ENCODE measurements around the gene CHST2. TPM values are rescaled to one million over a fixed set of nuclear protein-coding genes. Genes with fewer than 3 reads are reported as not detected.

Gene CHST2
- total RNA-seq, 4 donors from 2014 or later, result 4.1 to 18.9 (median 12.3) TPM

DNA sequence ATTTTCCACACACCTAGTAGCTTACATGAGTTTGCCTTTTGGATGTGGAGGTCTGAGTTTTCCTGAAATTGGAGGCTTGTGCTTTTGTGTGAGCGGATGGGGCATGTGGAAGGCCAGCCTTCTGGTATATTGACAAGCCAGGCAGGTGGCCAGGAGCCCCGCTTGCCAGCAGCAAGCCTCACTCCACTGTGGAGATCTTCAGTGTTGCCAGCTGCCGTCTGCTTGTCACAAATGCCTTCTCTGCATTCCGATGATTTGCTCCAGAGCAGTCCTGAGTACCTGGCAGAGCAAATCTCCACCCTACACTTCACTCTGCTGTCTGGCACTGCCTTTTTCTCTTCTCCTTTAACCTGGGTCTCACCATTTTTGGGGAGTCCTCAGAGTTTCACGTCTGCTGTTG, 29.1 kb upstream of the CHST2 start:
- DNase-seq (ENCODE audit: low spot score) (no peak), ATAC-seq (ENCODE audit: low FRiP score) (no peak)
- TF ChIP-seq, protein P1, sequence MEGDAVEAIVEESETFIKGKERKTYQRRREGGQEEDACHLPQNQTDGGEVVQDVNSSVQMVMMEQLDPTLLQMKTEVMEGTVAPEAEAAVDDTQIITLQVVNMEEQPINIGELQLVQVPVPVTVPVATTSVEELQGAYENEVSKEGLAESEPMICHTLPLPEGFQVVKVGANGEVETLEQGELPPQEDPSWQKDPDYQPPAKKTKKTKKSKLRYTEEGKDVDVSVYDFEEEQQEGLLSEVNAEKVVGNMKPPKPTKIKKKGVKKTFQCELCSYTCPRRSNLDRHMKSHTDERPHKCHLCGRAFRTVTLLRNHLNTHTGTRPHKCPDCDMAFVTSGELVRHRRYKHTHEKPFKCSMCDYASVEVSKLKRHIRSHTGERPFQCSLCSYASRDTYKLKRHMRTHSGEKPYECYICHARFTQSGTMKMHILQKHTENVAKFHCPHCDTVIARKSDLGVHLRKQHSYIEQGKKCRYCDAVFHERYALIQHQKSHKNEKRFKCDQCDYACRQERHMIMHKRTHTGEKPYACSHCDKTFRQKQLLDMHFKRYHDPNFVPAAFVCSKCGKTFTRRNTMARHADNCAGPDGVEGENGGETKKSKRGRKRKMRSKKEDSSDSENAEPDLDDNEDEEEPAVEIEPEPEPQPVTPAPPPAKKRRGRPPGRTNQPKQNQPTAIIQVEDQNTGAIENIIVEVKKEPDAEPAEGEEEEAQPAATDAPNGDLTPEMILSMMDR (IDR thresholded peaks at IDR 0.05), result no peak

DNA sequence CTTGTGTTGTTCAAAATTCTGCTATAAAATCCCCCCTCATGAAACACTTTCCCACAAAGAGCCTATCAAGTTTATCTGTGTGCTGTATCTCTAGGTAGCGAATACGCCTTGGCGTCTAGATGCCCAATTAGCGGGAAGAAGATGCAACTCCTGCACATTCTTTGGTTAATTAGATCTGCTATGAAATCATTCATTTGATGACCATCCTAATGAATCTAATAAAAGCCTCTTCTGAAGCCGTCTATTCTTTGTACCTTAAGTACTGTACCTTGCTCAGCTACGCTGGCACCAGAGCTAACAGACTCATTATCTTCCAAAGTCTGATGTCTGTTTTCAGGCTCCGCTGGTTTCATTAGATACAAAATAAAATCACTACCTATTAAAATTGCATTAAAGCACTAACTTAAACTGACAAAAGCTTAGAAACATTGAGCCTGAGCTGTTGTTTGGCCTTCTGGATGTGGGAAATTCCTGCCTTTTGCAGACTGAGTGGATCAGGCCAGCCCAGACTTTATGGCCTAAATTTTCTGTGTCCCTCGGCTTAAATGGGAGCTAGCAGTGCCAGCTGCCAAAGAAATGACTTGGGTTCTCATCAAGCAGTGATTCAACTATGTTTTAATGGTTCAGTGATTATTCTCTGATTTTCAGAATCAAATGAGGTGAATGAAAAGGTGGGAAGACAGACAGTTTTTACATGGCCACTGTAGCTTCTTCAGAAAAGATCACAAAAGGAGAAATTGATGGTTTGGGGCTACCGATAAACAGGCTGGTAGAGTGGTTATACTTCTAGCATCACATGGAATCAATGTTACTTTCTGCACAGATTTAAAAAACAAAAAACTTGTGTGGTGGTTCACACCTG, 28.4 kb upstream of the CHST2 start:
- TF ChIP-seq, protein P1 (IDR thresholded peaks at IDR 0.05), result no peak
- DNase-seq (ENCODE audit: low spot score) (no peak), ATAC-seq (ENCODE audit: low FRiP score) (no peak)

DNA sequence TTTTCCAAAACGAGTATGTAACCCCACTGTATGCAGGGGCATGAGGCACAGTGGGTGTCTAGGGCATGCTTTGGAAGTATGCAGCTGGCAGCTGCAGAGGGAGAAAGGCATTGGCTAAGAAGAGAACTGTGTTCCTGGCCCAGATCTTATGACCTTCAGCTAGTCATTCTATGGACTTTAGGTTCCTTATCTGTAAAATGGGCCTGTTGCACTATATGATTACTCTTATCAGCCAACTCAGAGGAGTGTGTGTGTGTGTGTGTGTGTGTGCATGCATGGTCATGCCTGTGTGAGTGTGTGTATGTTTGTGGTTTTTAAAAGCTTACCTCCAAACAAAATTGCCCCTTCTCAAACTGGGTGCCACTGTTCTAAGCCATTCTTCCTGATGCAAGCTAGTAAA, 27.4 kb upstream of the CHST2 start:
- ATAC-seq (ENCODE audit: low FRiP score), result no peak
- TF ChIP-seq, protein P1 (IDR thresholded peaks at IDR 0.05), result no peak
- no peak for DNase-seq (ENCODE audit: low spot score)

DNA sequence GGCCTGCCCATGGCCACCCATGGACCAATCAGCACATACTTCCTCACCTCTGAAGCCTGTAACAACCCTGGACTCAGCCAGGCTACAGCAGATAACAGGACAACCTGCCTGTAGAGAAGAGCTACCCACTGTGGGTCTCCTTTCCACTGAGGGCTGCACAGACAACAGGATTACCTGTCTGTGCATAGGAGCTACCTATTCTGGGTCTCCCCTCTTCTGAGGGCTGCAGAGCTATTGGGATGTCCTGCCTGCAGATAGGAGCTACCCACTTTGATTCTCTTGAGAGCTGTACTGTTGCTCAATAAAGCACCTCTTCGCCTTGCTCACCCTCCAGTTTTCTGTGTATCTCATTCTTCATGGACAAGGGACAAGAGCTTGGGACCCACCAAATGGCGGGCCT, 23.8 kb upstream of the CHST2 start:
- no peak for ATAC-seq (ENCODE audit: low FRiP score)
- DNase-seq (ENCODE audit: low spot score), result no peak
- TF ChIP-seq, protein P1 (IDR thresholded peaks at IDR 0.05), result no peak

DNA sequence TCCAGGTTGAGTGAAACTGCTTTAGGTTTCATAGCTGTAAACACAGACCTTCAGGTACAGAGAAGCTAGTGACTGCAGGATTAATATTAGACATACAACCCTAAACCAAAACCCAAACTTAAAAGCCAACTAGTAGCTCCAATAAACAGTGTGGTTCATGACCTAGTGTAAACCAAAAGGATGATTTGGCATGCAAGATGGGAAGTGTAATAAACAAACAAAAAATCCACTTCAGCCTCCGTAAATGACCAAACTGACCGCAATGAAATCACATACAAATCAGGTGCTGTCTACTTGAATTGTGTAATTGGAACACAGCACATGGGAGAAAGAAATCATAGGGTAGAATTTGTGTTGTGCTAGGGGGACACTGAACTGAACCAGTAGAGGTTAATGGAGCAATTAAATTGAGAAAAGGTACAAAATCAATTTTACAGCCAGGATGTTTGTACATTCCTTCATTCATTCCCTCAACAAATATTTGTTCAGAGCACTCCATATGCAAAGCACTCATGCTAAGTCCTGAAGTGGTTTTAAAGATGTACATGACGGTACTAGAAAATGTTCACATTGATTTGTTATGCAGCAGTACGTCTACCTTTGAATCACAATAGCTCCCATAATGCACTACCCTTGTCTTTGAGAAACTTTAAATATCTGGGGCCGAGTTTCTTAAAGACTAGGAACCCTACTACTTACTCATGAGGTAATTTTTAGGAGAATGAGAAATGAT, 21.4 kb upstream of the CHST2 start:
- ATAC-seq (ENCODE audit: low FRiP score), result no peak

DNA sequence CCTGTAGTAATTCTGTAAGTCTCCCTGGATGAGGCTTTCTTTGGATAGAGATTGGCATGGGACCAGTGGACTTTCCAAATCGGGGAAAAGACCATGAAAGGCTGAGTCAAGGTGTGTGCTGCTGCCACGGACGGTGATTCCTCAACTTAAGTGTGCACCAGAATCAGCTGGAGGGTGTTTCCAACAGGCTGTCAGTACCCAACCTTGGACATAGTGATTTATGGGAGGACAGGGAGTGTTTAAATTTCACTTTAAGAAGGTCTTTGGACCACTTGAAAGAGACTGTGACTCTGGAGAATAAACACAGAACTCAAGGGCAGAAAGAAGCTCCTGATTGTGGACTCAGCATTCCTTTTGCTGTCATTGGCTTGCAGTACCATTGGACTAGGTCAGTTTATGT, 20.4 kb upstream of the CHST2 start:
- DNase-seq (ENCODE audit: low spot score) (no peak), ATAC-seq (ENCODE audit: low FRiP score) (no peak)
- TF ChIP-seq, protein P1 (IDR thresholded peaks at IDR 0.05), result no peak

More for the DNA sequence above, 21.4 kb upstream of the CHST2 start:
- no peak for DNase-seq (ENCODE audit: low spot score)
- TF ChIP-seq, protein P1 (IDR thresholded peaks at IDR 0.05), result no peak

Measured in omental fat pad (tissue), 4 donors.